ENCODE results near the gene EGLN1. TPM values are rescaled to one million over a fixed set of nuclear protein-coding genes. Genes with fewer than 3 reads are reported as not detected.
A peak's percentile ranks its signal among the peaks of the same experiment; 100 is the strongest.

Gene EGLN1
- total and polyA plus RNA-seq, 10 of the 15 experiments (the other 5 are each of a cell fraction or from before 2014, with no cell fraction given), result 2.4 to 46.6 (median 8.7) TPM

DNA sequence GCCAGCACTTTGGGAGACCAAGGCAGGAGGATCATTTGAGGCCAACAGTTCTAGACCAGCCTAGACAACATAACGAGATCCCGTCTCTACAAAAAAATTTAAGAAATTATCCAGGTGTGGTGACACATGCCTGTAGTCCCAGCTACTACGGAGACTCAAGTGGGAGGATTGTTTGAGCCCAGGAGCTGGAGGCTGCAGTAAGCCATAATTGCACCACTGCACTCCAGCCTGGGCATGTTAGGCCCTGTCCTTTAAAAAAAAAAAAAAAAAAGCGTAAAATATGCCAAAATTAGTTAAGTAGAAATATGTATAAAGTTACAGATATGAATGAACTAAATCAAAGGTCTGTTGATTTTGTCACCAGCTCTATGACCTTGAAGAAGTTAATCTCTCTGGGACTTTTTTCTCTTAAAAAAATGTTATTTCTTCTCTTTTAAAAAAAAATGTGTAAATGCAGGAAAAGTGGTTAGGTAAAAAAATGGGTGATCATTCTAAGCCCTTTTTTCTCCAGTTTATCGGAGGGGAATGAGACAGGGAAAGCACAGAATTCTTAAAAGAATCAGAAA lies 7.0 kb downstream of the EGLN1 start:
- 0 out of 2 replicates have a peak overlapping the region, but pooled peaks have one; percentile 4 for H3K4me2 ChIP-seq (ENCODE audit: control insufficient read depth, insufficient read depth)
- H3K9me3 ChIP-seq (replicated peaks; ENCODE audit: control insufficient read depth, insufficient read depth, low read length), result no peaks in the 10 kb centered on the region
- in situ Hi-C loops (cut with MboI) (loop anchor here (5.0 kb wide), 1 partner anchor 112 kb away; the partner anchor contains the start of gene TSNAX), intact Hi-C loops (cut with micrococcal nuclease; ENCODE audit: unreplicated experiment) (loop anchor here (5.0 kb wide), 2 partner anchors 58 to 177 kb away; no protein-coding TSS in a partner anchor)
- BruUV-seq (replicated peaks), result no TSS peak
- SMC1A ChIA-PET (ENCODE audit: uncharacterized antibody, unreplicated experiment), result interaction anchor here (0.6 to 1.3 kb wide), 2 partner anchors 52 to 77 kb away, joined by 3 to 4 read pairs; partner anchors contain the start of gene SPRTN
- WGBS (ENCODE audit: insufficient coverage, insufficient replicate concordance, low lambda C conversion rate, missing lambda C conversion rate), result 99% methylated on average over 5 of the region's 5 CpGs
- TF ChIP-seq ZNF24 (IDR thresholded peaks at IDR 0.05) (no peak), POLR2A (IDR thresholded peaks at IDR 0.05; ENCODE audit: low read depth, low read length) (no peak), ATF7 (IDR thresholded peaks at IDR 0.05; ENCODE audit: low read depth) (no peak), ZSCAN29 (IDR thresholded peaks at IDR 0.05) (no peak), BACH1 (IDR thresholded peaks at IDR 0.05; ENCODE audit: borderline replicate concordance) (no peak), SUPT20H (IDR thresholded peaks at IDR 0.05; ENCODE audit: borderline replicate concordance, control insufficient read depth, low read depth, low read length) (no peak), KDM1A (IDR thresholded peaks at IDR 0.05; ENCODE audit: borderline replicate concordance) (no peak), LARP7 (IDR thresholded peaks at IDR 0.05) (no peak), NRF1 (conservative IDR thresholded peaks at IDR 0.05; ENCODE audit: low read depth, low read length) (no peak), CEBPB (IDR thresholded peaks at IDR 0.05; ENCODE audit: borderline replicate concordance in 1 of 2, low read depth in 2 of 2, low read length in 2 of 2) (no peak), PML (IDR thresholded peaks at IDR 0.05; ENCODE audit: low read length) (no peak)
- TF ChIP-seq, protein P1, sequence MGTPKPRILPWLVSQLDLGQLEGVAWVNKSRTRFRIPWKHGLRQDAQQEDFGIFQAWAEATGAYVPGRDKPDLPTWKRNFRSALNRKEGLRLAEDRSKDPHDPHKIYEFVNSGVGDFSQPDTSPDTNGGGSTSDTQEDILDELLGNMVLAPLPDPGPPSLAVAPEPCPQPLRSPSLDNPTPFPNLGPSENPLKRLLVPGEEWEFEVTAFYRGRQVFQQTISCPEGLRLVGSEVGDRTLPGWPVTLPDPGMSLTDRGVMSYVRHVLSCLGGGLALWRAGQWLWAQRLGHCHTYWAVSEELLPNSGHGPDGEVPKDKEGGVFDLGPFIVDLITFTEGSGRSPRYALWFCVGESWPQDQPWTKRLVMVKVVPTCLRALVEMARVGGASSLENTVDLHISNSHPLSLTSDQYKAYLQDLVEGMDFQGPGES (IDR thresholded peaks at IDR 0.05), result no peak
- TF ChIP-seq, protein P2, sequence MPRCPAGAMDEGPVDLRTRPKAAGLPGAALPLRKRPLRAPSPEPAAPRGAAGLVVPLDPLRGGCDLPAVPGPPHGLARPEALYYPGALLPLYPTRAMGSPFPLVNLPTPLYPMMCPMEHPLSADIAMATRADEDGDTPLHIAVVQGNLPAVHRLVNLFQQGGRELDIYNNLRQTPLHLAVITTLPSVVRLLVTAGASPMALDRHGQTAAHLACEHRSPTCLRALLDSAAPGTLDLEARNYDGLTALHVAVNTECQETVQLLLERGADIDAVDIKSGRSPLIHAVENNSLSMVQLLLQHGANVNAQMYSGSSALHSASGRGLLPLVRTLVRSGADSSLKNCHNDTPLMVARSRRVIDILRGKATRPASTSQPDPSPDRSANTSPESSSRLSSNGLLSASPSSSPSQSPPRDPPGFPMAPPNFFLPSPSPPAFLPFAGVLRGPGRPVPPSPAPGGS (IDR thresholded peaks at IDR 0.05; ENCODE audit: borderline replicate concordance, insufficient read depth, low read depth, low read length, poor library complexity, severe bottlenecking), result no peak
- TF ChIP-seq, protein P3, sequence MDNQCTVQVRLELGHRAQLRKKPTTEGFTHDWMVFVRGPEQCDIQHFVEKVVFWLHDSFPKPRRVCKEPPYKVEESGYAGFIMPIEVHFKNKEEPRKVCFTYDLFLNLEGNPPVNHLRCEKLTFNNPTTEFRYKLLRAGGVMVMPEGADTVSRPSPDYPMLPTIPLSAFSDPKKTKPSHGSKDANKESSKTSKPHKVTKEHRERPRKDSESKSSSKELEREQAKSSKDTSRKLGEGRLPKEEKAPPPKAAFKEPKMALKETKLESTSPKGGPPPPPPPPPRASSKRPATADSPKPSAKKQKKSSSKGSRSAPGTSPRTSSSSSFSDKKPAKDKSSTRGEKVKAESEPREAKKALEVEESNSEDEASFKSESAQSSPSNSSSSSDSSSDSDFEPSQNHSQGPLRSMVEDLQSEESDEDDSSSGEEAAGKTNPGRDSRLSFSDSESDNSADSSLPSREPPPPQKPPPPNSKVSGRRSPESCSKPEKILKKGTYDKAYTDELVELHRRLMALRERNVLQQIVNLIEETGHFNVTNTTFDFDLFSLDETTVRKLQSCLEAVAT (IDR thresholded peaks at IDR 0.05), result no peak
- peaks cover 9% of the 10 kb centered on the region; the same call in 1 of the 2 replicates for H4K20me1 ChIP-seq (ENCODE audit: control insufficient read depth, insufficient read depth)
- H2AFZ ChIP-seq (ENCODE audit: control insufficient read depth, low read depth, low read length), result no peak overlapping the region
- RAD21 ChIA-PET (ENCODE audit: unreplicated experiment), result interaction anchor here (0.9 kb wide), 1 partner anchor 74 kb away, joined by 3 read pairs; no protein-coding TSS in a partner anchor
- DNase-seq (ENCODE audit: low read depth, low spot score) (no peak), ATAC-seq (no peak), FAIRE-seq (no peak)
- H3K4me1 ChIP-seq (ENCODE audit: control insufficient read depth, insufficient read depth, low read length), result no peaks in the 10 kb centered on the region; the same call in 1 of the 2 replicates
- no peak overlapping the region for H3K4me3 ChIP-seq
- H3K9ac ChIP-seq (ENCODE audit: control insufficient read depth, insufficient read depth, low read length), result no peak overlapping the region
- H3K36me3 ChIP-seq (ENCODE audit: control insufficient read depth in 2 of 2, insufficient read depth in 2 of 2, low read length in 1 of 2), result peaks cover 0 to 11% of the 10 kb centered on the region in 2 experiments; a peak in 1 of 4 replicates
- H3K27me3 ChIP-seq (replicated peaks in 1 of 2; ENCODE audit: control insufficient read depth in 2 of 2, insufficient read depth in 2 of 2, low read length in 1 of 2), result no peaks in the 10 kb centered on the region
- POLR2A ChIA-PET, result no interaction called here
- H3K79me2 ChIP-seq (ENCODE audit: control insufficient read depth, insufficient read depth, low read length), result peaks cover 92% of the 10 kb centered on the region
- H3K27ac ChIP-seq (ENCODE audit: control insufficient read depth, insufficient read depth), result no peak overlapping the region
- CTCF ChIA-PET, result interaction anchor here (1.1 kb wide), 1 partner anchor 58 kb away, joined by 4 read pairs; no protein-coding TSS in a partner anchor

Data from GM12878 (cell line).